ENCODE data around the gene TTYH3.

The TTYH3 gene

GRCh38 chr7:2632733-2633537 lies 1.1 kb downstream of the TTYH3 start:
- TF ChIP-seq CTCF (IDR thresholded peaks at IDR 0.05; ENCODE audit: control insufficient read depth, extremely low read depth, insufficient read depth): no peak
- no peak for DNase-seq (ENCODE audit: low read depth)
- H3K4me3 ChIP-seq (ENCODE audit: low read depth, low read length): peak overlapping the region; percentile 78

- no peak for TF ChIP-seq CTCF (IDR thresholded peaks at IDR 0.05; ENCODE audit: control insufficient read depth, extremely low read depth, insufficient read depth)
- H3K4me3 ChIP-seq (ENCODE audit: low read depth, low read length): no peak overlapping the region; the same call in 1 of the 2 replicates
- DNase-seq (ENCODE audit: low read depth): no peak
These were observed 1.9 kb downstream of the TTYH3 start for GRCh38 chr7:2633538-2634266.

GRCh38 chr7:2634267-2635145 lies 2.7 kb downstream of the TTYH3 start:
- TF ChIP-seq CTCF (IDR thresholded peaks at IDR 0.05; ENCODE audit: control insufficient read depth, extremely low read depth, insufficient read depth): no peak
- no peak overlapping the region for H3K4me3 ChIP-seq (ENCODE audit: low read depth, low read length)

GRCh38 chr7:2635148-2635668 lies 3.4 kb downstream of the TTYH3 start:
- no peak for TF ChIP-seq CTCF (IDR thresholded peaks at IDR 0.05; ENCODE audit: control insufficient read depth, extremely low read depth, insufficient read depth)
- no peak for DNase-seq (ENCODE audit: low read depth)
- H3K4me3 ChIP-seq (ENCODE audit: low read depth, low read length): no peak overlapping the region

More at GRCh38 chr7:2634267-2635145, 2.7 kb downstream of the TTYH3 start:
- no peak for DNase-seq (ENCODE audit: low read depth)

- DNase-seq (ENCODE audit: low read depth): no peak
These were observed 4.3 kb downstream of the TTYH3 start for GRCh38 chr7:2635810-2636701.

More at GRCh38 chr7:2635810-2636701, 4.3 kb downstream of the TTYH3 start:
- no peak for TF ChIP-seq CTCF (IDR thresholded peaks at IDR 0.05; ENCODE audit: control insufficient read depth, extremely low read depth, insufficient read depth)
- H3K4me3 ChIP-seq (ENCODE audit: low read depth, low read length): no peak overlapping the region
